ENCODE measurements around the gene ANGEL1. TPM values are rescaled to one million over a fixed set of nuclear protein-coding genes. Genes with fewer than 3 reads are reported as not detected.

Gene ANGEL1
- total RNA-seq, 2 donors from 2014 or later = 26.5 to 44.2 TPM

- Histone ChIP-seq H3K36me3 (replicated peaks in 1 of 2; ENCODE audit: insufficient read depth in 1 of 2, low read depth in 2 of 2) (no peaks in the 10 kb centered on the region), H3K4me3 (no peak overlapping the region), H3K9me3 (no peaks in the 10 kb centered on the region), H3K27ac (peak overlapping the region; percentile 88 to 95 (median 94)), H3K4me1 (peaks cover 92% of the 10 kb centered on the region), H3K27me3 (no peaks in the 10 kb centered on the region)
- WGBS, 2 donors = 11 to 21% methylated on average over 6 to 7 of the region's 7 CpGs
- peak; percentile 75 for ATAC-seq
- peak; percentile 88 to 95 (median 92) for DNase-seq
- peak in 2 of 3 donors; percentile 47 to 56 for TF ChIP-seq POLR2A (IDR thresholded peaks at IDR 0.05)
- TF ChIP-seq, protein P1, sequence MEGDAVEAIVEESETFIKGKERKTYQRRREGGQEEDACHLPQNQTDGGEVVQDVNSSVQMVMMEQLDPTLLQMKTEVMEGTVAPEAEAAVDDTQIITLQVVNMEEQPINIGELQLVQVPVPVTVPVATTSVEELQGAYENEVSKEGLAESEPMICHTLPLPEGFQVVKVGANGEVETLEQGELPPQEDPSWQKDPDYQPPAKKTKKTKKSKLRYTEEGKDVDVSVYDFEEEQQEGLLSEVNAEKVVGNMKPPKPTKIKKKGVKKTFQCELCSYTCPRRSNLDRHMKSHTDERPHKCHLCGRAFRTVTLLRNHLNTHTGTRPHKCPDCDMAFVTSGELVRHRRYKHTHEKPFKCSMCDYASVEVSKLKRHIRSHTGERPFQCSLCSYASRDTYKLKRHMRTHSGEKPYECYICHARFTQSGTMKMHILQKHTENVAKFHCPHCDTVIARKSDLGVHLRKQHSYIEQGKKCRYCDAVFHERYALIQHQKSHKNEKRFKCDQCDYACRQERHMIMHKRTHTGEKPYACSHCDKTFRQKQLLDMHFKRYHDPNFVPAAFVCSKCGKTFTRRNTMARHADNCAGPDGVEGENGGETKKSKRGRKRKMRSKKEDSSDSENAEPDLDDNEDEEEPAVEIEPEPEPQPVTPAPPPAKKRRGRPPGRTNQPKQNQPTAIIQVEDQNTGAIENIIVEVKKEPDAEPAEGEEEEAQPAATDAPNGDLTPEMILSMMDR (IDR thresholded peaks at IDR 0.05) = no peak
- intact Hi-C loops (cut with DNase I) = no loop called here
Observed at GRCh38 chr14:76829650-76830421, 17.2 kb upstream of the ANGEL1 start.

DNA sequence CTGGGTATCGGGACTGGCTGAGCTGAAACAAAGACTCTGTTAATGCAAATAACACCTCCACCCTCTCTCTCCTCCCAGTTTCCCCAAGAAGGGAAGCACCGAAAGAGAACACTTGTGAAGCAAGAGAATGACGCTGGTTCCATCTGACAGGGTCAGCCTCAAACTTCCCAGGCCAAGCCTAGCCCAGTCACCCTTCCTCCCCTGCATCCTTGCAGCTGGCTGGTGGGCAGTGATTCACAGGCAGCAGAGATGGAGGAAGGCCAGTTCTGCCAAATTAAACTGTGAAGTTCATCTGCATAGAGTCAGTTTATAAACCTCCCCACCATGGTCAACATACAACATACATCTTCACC is 16.3 kb upstream of the ANGEL1 start:
- H3K4me3 ChIP-seq = no peak overlapping the region

DNA sequence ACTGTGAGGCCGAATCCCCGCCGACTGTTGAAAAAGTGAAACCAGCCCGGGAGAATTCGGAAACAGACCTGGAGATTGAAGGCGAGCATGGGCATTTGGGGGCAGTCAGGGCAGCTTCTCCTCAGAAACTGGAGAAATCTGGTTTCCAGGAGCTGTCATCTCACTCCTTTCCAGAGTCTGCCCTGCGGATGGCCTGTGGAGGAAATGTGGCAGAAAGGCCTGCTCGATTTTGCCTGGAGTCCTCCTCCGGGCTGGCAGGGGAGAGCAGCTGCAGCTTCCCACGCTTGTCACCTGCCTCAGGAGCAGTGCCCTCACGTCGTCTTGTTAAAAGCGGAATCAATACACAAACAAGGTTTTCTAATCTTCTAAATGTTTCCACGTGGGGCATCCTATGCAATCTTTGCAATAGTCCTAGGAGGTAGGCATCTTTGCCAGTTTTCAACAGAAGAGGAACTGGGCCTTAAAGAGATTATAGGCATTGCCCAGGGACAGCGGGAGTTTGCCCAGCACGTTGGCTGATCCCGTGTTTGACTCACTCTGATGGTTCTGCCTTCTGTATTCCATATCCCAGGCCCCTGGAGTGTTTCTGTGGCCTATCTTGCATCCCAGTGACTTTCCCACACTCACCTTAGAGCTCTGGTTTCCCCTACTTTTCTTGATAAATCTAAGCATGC is 15.8 kb upstream of the ANGEL1 start:
- H3K27ac ChIP-seq = peak overlapping the region; percentile 88 to 95 (median 94)
- no peaks in the 10 kb centered on the region for H3K27me3 ChIP-seq
- peak; percentile 75 for ATAC-seq
- peak; percentile 87 to 93 (median 91) for DNase-seq
- peaks cover 79% of the 10 kb centered on the region for H3K4me1 ChIP-seq
- H3K4me3 ChIP-seq = no peak overlapping the region
- H3K36me3 ChIP-seq (replicated peaks in 1 of 2; ENCODE audit: insufficient read depth in 1 of 2, low read depth in 2 of 2) = no peaks in the 10 kb centered on the region
- 20 to 26% methylated on average over 9 to 17 of the region's 17 CpGs for WGBS, 2 donors
- peak; percentile 30 to 83 (median 83) for TF ChIP-seq POLR2A (IDR thresholded peaks at IDR 0.05)
- TF ChIP-seq, protein P1 (IDR thresholded peaks at IDR 0.05) = peak in 2 of 7 experiments; percentile 3 to 6
- intact Hi-C loops (cut with DNase I) = no loop called here
- H3K9me3 ChIP-seq = no peaks in the 10 kb centered on the region

More for the DNA sequence above, 16.3 kb upstream of the ANGEL1 start:
- intact Hi-C loops (cut with DNase I) = no loop called here
- Histone ChIP-seq H3K36me3 (replicated peaks in 1 of 2; ENCODE audit: insufficient read depth in 1 of 2, low read depth in 2 of 2) (no peaks in the 10 kb centered on the region), H3K27me3 (no peaks in the 10 kb centered on the region), H3K9me3 (no peaks in the 10 kb centered on the region), H3K27ac (peak overlapping the region; percentile 88 to 95 (median 94)), H3K4me1 (peaks cover 84% of the 10 kb centered on the region)
- DNase-seq (peak; percentile 41 to 80 (median 63)), ATAC-seq (peak; percentile 11)
- TF ChIP-seq, protein P1 (IDR thresholded peaks at IDR 0.05) = no peak
- no peak for TF ChIP-seq POLR2A (IDR thresholded peaks at IDR 0.05)
- WGBS, 2 donors = 0 to 10% methylated on average over 3 of the region's 3 CpGs

DNA sequence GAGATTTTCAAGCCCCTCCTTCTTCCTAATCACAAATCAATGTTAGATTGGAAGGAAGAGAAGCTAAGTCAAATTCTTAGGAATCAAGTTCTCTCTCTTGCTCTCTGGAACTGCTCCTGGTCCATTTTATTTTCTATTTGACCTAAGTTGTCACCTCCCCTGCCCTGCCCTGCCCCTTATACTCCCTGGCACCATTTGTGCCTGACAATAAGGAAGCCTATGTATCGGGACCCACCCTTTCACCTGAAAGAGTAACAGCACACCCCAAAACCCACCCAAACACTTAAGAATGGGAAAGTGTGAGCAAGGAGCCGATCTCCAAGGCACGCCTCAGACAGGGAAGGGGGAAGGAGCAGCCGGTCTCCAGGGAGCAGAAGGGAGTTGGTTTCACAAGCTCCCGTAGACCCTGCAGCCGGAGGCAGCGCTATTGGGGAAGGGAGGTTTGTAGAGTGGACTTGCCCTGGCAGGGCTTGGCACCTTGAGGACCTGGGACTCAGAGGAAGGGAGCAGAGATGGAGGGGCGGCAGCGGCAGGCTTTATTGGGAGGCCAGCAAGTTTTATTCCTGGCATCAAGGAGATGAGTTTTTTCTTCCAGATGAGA is 15.1 kb upstream of the ANGEL1 start:
- Histone ChIP-seq H3K4me1 (peaks cover 72% of the 10 kb centered on the region), H3K9me3 (no peaks in the 10 kb centered on the region), H3K4me3 (no peak overlapping the region), H3K36me3 (replicated peaks in 1 of 2; ENCODE audit: insufficient read depth in 1 of 2, low read depth in 2 of 2) (no peaks in the 10 kb centered on the region), H3K27me3 (no peaks in the 10 kb centered on the region), H3K27ac (peak overlapping the region; percentile 88 to 95 (median 94))
- peak; percentile 49 to 62 (median 52) for DNase-seq
- TF ChIP-seq, protein P1 (IDR thresholded peaks at IDR 0.05) = no peak
- no peak for TF ChIP-seq POLR2A (IDR thresholded peaks at IDR 0.05)
- peak; percentile 28 for ATAC-seq
- intact Hi-C loops (cut with DNase I) = no loop called here
- 9 to 16% methylated on average over 8 to 9 of the region's 9 CpGs for WGBS, 2 donors

All from body of pancreas (tissue), 4 donors.